Loucy (cell line): ENCODE measurements around the gene CGB3.

ENCODE experiments used
- H2AFZ ChIP-seq: fragments of 200-600 bp; sonication (generic); 2 replicates; pipeline ENCODE4 v1.6.0; 2016; ENCODE audit warnings: antibody characterized with exemption, mild to moderate bottlenecking, low read length, moderate library complexity
- H3F3A ChIP-seq: fragments of 200-600 bp; 2 replicates; pipeline ENCODE4 v1.6.0; 2016; ENCODE audit warnings: antibody characterized with exemption, low read depth, mild to moderate bottlenecking
- H3K27me3 ChIP-seq: fragments of 200-600 bp; sonication (generic); 2 replicates; pipeline ENCODE4 v1.6.1; 2014; ENCODE audit warnings: low read length, mild to moderate bottlenecking; ENCODE audit not compliant: insufficient read depth, poor library complexity, severe bottlenecking
- H3K36me3 ChIP-seq: fragments of 200-600 bp; sonication (generic); 2 replicates; pipeline ENCODE4 v1.6.1; 2016; ENCODE audit warnings: low read length; ENCODE audit not compliant: insufficient read depth
- H3K4me1 ChIP-seq: fragments of 200-600 bp; sonication (generic); 2 replicates; pipeline ENCODE4 v1.5.1; 2014; ENCODE audit warnings: low read length, mild to moderate bottlenecking; ENCODE audit not compliant: insufficient read depth, poor library complexity, severe bottlenecking
- H3K4me2 ChIP-seq: fragments of 200-600 bp; sonication (generic); 2 replicates; pipeline ENCODE4 v1.6.0; 2014; ENCODE audit warnings: antibody characterized with exemption, low read length, low read depth, mild to moderate bottlenecking; ENCODE audit not compliant: poor library complexity, severe bottlenecking
- H3K4me3 ChIP-seq: fragments of 200-600 bp; sonication (generic); 2 replicates; pipeline ENCODE4 v1.5.1; 2014; ENCODE audit warnings: low read length, mild to moderate bottlenecking, mixed read lengths; ENCODE audit not compliant: poor library complexity, severe bottlenecking
- H3K79me2 ChIP-seq: fragments of 200-600 bp; sonication (generic); 2 replicates; pipeline ENCODE4 v1.6.1; 2014; ENCODE audit warnings: low read length; ENCODE audit not compliant: insufficient read depth
- H3K9ac ChIP-seq: fragments of 200-600 bp; sonication (generic); 2 replicates; pipeline ENCODE4 v1.6.0; 2014; ENCODE audit warnings: mild to moderate bottlenecking, low read depth, low read length, moderate library complexity; ENCODE audit not compliant: poor library complexity, severe bottlenecking
- H3K9me2 ChIP-seq: fragments of 200-600 bp; sonication (generic); replicated peaks from 2 replicates; pipeline ENCODE4 v1.6.1; 2016; ENCODE audit warnings: low read depth, low read length, mixed read lengths
- H3K9me3 ChIP-seq: fragments of 200-600 bp; sonication (generic); 2 replicates; pipeline ENCODE4 v1.6.1; 2014; ENCODE audit warnings: mild to moderate bottlenecking, antibody characterized with exemption, low read length, low read depth; ENCODE audit not compliant: insufficient read depth
- H4K20me1 ChIP-seq: fragments of 200-600 bp; sonication (generic); 2 replicates; pipeline ENCODE4 v1.6.0; 2014; ENCODE audit warnings: antibody characterized with exemption, low read length, mild to moderate bottlenecking; ENCODE audit not compliant: insufficient read depth, poor library complexity, severe bottlenecking
- CTCF ChIP-seq: fragments of 200-600 bp; sonication (generic); conservative IDR thresholded peaks from 2 replicates; pipeline ENCODE4 v1.5.1; 2014; ENCODE audit warnings: mild to moderate bottlenecking, antibody characterized with exemption, low read length
- EZH2phosphoT487 ChIP-seq: fragments of 200-600 bp; IDR thresholded peaks from 2 replicates; pipeline ENCODE4 v1.6.1; 2018; ENCODE audit warnings: antibody characterized with exemption, mild to moderate bottlenecking, moderate library complexity, borderline replicate concordance

CGB3 gene

GRCh38 chr19:49022116-49022515 is 2.0 kb downstream of the CGB3 start:
- Histone ChIP-seq H3K4me3 (no peak overlapping the region), H4K20me1 (no peaks in the 10 kb centered on the region)

GRCh38 chr19:49020931-49021895 is 2.9 kb downstream of the CGB3 start:
- no peaks in the 10 kb centered on the region for H3K9me3 ChIP-seq
- no peak overlapping the region for H3K9ac ChIP-seq
- H3K36me3 ChIP-seq = no peaks in the 10 kb centered on the region; the same call in 1 of the 2 replicates
- no peaks in the 10 kb centered on the region for H4K20me1 ChIP-seq
- no peaks in the 10 kb centered on the region for H3F3A ChIP-seq
- H3K4me3 ChIP-seq = peak overlapping the region; percentile 7
- H3K4me1 ChIP-seq = peaks cover 7% of the 10 kb centered on the region
- H3K4me2 ChIP-seq = peak overlapping the region; percentile 18
- no peak overlapping the region for H2AFZ ChIP-seq
- no peaks in the 10 kb centered on the region for H3K79me2 ChIP-seq
- no peak for TF ChIP-seq EZH2phosphoT487
- TF ChIP-seq CTCF = no peak
- H3K9me2 ChIP-seq = no peaks in the 10 kb centered on the region
- H3K27me3 ChIP-seq = no peaks in the 10 kb centered on the region

More at GRCh38 chr19:49022116-49022515, 2.0 kb downstream of the CGB3 start:
- Histone ChIP-seq H3F3A (no peaks in the 10 kb centered on the region), H3K4me2 (no peak overlapping the region), H3K36me3 (no peaks in the 10 kb centered on the region; the same call in 1 of the 2 replicates), H3K79me2 (no peaks in the 10 kb centered on the region), H3K4me1 (peaks cover 7% of the 10 kb centered on the region), H3K27me3 (no peaks in the 10 kb centered on the region), H3K9me2 (no peaks in the 10 kb centered on the region), H3K9me3 (no peaks in the 10 kb centered on the region), H3K9ac (no peak overlapping the region), H2AFZ (no peak overlapping the region)
- TF ChIP-seq EZH2phosphoT487 = no peak
- TF ChIP-seq CTCF = no peak

- Histone ChIP-seq H3K27me3 (no peaks in the 10 kb centered on the region), H3K4me3 (no peak overlapping the region), H3K4me2 (peak overlapping the region; percentile 18), H3K4me1 (peaks cover 7% of the 10 kb centered on the region), H3K9me3 (no peaks in the 10 kb centered on the region), H4K20me1 (no peaks in the 10 kb centered on the region), H3K9me2 (no peaks in the 10 kb centered on the region), H3K9ac (no peak overlapping the region), H3F3A (no peaks in the 10 kb centered on the region), H3K36me3 (peaks cover 9% of the 10 kb centered on the region; the same call in 1 of the 2 replicates), H2AFZ (no peak overlapping the region), H3K79me2 (no peaks in the 10 kb centered on the region)
- TF ChIP-seq EZH2phosphoT487 = no peak
These were observed 3.8 kb downstream of the CGB3 start for GRCh38 chr19:49020342-49020741.
